ENCODE results near the gene MAPKAP1.
"Not testable (repeated sequence)": the region's sequence is repeated elsewhere in the genome, so short reads cannot be mapped to it uniquely, and the experiment has no call there.

The MAPKAP1 gene

DNA sequence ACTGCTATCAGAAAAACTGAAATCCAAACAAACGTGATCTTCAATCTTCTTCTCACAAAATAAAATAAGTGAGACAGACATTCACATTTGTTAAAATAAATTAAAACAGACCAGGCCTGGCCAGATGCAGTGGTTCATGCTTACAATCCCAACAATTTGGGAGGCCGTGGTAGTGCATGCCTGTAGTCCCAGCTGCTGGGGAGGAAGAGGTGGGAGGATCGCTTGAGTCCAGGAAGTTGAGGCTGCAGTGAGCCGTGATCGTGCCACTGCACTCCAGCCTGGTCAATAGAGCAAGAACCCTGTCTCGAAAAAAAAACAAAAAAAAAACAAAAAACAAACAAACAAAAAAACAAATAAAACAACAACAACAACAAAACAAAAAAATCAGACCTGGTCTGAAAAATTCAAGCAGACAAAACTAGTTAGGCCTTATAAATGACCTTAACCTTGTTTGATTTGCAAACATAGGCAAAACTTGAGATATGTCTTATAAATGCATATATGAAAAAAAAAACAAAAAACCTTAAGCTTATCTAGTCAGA is 10.8 kb downstream of the MAPKAP1 start:
- no peak for TF ChIP-seq ZFX (IDR thresholded peaks at IDR 0.05; ENCODE audit: borderline replicate concordance)
- no peak overlapping the region for H3K27ac ChIP-seq

DNA sequence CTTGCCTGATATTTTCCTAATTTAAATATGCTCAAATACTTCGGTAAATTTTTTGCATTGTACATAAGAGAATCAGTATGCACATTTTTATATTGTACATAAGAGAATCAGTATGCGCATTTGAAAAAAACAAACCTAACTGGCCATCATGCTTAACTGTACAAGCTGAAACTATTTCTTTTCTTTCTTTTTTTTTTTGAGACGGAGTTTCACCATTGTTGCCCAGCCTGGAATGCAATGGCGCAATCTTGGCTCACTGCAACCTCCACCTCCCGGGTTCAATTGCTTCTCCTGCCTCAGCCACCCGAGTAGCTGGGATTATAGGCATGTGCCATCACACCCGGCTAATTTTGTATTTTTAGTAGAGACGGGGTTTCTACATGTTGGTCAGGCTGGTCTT is 11.5 kb downstream of the MAPKAP1 start:
- H3K27ac ChIP-seq, result not testable (repeated sequence)

DNA sequence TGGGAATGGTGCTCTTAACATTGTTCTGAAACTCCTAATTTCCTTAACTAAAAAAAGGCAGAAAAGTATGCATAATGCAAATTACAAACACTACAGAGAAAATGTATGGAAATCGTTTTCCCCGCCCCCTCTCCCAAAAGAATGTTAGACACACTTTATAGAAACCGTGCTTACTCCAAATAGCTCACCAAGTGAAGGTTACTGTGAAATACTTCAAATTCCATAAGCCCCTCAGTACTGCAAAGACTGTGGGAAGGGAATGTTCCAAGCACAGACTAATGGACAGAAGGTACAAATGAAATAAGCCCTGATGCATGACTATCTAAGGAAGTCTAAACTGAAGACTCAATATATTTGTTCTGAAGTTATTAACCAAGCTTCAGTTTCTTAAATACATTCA is 12.5 kb downstream of the MAPKAP1 start:
- TF ChIP-seq, protein P1, sequence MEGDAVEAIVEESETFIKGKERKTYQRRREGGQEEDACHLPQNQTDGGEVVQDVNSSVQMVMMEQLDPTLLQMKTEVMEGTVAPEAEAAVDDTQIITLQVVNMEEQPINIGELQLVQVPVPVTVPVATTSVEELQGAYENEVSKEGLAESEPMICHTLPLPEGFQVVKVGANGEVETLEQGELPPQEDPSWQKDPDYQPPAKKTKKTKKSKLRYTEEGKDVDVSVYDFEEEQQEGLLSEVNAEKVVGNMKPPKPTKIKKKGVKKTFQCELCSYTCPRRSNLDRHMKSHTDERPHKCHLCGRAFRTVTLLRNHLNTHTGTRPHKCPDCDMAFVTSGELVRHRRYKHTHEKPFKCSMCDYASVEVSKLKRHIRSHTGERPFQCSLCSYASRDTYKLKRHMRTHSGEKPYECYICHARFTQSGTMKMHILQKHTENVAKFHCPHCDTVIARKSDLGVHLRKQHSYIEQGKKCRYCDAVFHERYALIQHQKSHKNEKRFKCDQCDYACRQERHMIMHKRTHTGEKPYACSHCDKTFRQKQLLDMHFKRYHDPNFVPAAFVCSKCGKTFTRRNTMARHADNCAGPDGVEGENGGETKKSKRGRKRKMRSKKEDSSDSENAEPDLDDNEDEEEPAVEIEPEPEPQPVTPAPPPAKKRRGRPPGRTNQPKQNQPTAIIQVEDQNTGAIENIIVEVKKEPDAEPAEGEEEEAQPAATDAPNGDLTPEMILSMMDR (IDR thresholded peaks at IDR 0.05), result no peak
- no peak for TF ChIP-seq ZFX (IDR thresholded peaks at IDR 0.05; ENCODE audit: borderline replicate concordance)
- H3K27ac ChIP-seq, result no peak overlapping the region

DNA sequence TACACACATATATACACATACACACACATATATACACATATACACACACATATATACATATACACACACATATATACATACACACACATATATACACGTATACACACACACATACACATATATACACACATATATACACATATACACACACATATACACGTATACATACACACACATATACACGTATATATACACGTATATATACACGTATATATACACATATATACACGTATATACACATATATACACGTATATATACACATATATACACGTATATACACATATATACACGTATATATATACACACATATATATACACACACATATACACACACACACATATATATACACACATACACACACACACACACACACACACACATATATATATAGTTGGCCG is 13.5 kb downstream of the MAPKAP1 start:
- not testable (repeated sequence) for H3K27ac ChIP-seq

DNA sequence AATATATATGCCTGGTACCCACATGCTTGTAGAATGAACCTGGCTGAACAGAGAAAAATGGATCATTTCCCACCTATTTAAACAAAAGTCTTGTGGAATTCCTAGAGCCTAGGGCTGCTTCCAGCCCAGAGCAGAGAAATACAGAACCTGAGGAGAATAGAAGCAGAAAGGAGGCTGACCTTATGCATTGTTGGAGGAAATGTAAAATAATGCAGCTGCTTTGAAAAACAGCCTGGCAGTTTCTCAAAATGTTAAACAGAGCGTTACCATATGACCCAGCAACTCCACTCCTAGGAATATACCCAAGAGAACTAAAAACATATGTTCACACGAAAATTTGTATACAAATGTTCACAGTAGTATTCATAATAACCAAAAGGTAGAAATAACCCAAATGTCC is 15.1 kb downstream of the MAPKAP1 start:
- no peak overlapping the region for H3K27ac ChIP-seq
- no peak for TF ChIP-seq ZFX (IDR thresholded peaks at IDR 0.05; ENCODE audit: borderline replicate concordance)
- TF ChIP-seq, protein P1 (IDR thresholded peaks at IDR 0.05), result no peak

DNA sequence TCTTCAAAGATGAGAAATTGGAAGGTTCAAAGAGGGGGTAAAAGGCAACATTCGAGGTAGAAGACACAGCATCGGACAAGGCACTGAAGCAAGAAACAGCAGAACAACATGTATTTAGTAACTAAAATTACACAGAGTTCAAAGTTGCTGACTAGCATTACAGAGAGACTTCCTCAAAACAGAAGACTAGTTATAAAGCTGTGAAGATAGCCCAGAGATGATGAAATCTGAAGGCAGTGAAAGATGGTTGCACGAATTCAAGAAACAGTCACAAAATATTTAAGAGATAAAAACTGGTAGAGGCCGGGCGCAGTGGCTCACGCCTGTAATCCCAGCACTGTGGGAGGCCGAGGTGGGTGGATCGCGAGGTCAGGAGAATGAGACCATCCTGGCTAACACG is 16.3 kb downstream of the MAPKAP1 start:
- no peak overlapping the region for H3K27ac ChIP-seq
- TF ChIP-seq, protein P1 (IDR thresholded peaks at IDR 0.05), result no peak
- no peak for TF ChIP-seq ZFX (IDR thresholded peaks at IDR 0.05; ENCODE audit: borderline replicate concordance)

DNA sequence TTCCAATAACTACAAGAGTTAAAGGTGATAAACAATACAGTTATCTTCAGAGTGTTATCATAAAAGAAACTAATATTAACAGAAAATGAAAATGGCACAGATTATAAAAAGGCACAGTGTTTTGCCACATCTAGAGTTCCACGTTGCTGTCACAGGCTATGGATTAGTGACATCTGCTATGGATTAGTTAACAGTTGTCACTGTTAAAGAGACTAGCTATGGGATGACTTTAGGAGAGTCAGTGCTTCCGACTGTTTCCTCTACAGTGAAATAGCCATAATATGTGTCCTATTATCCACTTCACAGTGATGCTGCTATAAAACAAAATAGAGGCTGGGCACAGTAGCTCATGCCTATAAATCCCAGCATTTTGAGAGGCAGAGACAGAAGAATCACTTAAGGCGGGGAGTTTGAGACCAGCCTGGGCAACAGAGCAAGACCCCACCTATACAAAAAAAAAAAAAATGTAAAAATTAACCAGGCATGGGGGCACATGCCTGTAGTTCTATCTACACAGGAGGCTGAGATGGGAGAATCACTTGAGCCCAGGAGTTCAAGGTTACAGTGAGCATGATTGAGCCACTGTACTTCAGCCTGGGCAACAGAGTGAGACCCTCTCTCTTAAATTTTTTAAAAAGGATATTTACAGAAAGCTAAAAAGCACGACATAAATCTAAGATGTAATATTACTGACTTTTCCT is 19.7 kb downstream of the MAPKAP1 start:
- no peak overlapping the region for H3K27ac ChIP-seq
- no peak for TF ChIP-seq ZFX (IDR thresholded peaks at IDR 0.05; ENCODE audit: borderline replicate concordance)
- TF ChIP-seq, protein P1 (IDR thresholded peaks at IDR 0.05), result no peak

DNA sequence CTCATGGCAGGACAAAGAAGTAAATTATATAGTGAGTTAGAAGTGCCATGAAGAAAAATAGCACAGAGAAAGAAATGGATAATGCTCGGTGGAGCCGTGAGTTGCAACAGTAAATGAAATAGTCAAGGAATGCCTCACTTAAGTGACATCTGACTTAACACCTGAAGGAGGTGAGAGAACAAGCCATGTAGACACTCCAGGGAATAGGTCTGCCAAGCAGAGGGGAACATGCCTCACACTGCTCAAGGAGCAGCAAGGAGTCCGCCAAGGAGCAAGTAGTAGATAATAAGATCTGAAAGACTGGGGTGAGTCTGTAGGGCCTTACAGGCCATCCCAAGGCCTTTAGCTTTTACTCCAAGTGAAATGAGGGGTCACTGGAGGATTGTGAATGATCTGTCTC is 21.8 kb downstream of the MAPKAP1 start:
- H3K27ac ChIP-seq, result no peak overlapping the region
- TF ChIP-seq, protein P1 (IDR thresholded peaks at IDR 0.05), result no peak
- TF ChIP-seq ZFX (IDR thresholded peaks at IDR 0.05; ENCODE audit: borderline replicate concordance), result no peak

DNA sequence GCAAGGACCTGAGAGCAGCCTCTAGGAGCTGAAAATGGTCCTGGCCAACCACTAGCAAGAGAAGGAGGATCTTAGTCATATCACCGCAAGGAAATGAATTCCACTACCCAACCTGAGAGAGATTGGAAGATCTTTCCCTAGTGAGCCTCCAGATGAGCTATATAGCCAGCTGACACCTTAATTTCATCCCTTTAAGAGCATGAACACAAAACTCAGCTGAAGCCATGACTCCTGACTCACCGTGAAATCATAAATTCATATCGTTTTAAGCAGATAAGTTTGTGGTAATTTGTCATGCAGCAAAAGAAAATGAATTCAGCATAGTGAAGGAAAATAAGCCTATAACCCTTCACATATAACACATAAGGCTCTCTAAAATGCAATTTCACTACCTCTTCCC is 23.5 kb downstream of the MAPKAP1 start:
- no peak overlapping the region for H3K27ac ChIP-seq
- TF ChIP-seq, protein P1 (IDR thresholded peaks at IDR 0.05), result no peak
- TF ChIP-seq ZFX (IDR thresholded peaks at IDR 0.05; ENCODE audit: borderline replicate concordance), result no peak

Measured in 22Rv1 (cell line).